GM20431 (cell line): ENCODE results near the gene RLN3.
"Not testable (repeated sequence)": the region's sequence is repeated elsewhere in the genome, so short reads cannot be mapped to it uniquely, and the experiment has no call there.

ENCODE experiments used
- in situ Hi-C: fragments of 300-500 bp; cut with MseI, MboI; formaldehyde crosslinking; loops from one replicate; pipeline ENCODE4 v1.15.0; 2020; ENCODE audit warnings: low sequenced_read_pairs; ENCODE audit not compliant: unreplicated experiment

Gene RLN3

GRCh38 chr19:14015524-14016035, 12.4 kb upstream of the RLN3 start:
- in situ Hi-C loops: no loop called here

- in situ Hi-C loops: no loop called here
Measured at GRCh38 chr19:14019100-14019499, 8.8 kb upstream of the RLN3 start.

GRCh38 chr19:14019739-14020138, 8.2 kb upstream of the RLN3 start:
- in situ Hi-C loops: not testable (repeated sequence)

GRCh38 chr19:14021474-14021873, 6.5 kb upstream of the RLN3 start:
- in situ Hi-C loops: no loop called here

GRCh38 chr19:14022469-14022868, 5.5 kb upstream of the RLN3 start:
- in situ Hi-C loops: no loop called here

GRCh38 chr19:14023404-14024235, 4.3 kb upstream of the RLN3 start:
- in situ Hi-C loops: no loop called here

- in situ Hi-C loops: not testable (repeated sequence)
Measured at GRCh38 chr19:14026652-14027192, 1.2 kb upstream of the RLN3 start.

- in situ Hi-C loops: no loop called here
Measured at GRCh38 chr19:14028901-14029300, 953 bp downstream of the RLN3 start.

GRCh38 chr19:14030997-14031718, 3.2 kb downstream of the RLN3 start:
- in situ Hi-C loops: no loop called here

- in situ Hi-C loops: no loop called here
Measured at GRCh38 chr19:14031719-14032480, 4.0 kb downstream of the RLN3 start, which contains the start of gene IL27RA. Gene IL27RA, plus strand, starts transcription at chr19:14031762. Its CDS starts 111 bp downstream, at chr19:14031873.

GRCh38 chr19:14033946-14034345, 6.0 kb downstream of the RLN3 start:
- in situ Hi-C loops: no loop called here

GRCh38 chr19:14035159-14035558, 7.2 kb downstream of the RLN3 start:
- in situ Hi-C loops: not testable (repeated sequence)

GRCh38 chr19:14035706-14036105, 7.8 kb downstream of the RLN3 start:
- in situ Hi-C loops: no loop called here

- in situ Hi-C loops: no loop called here
Measured at GRCh38 chr19:14039181-14039580, 11.2 kb downstream of the RLN3 start.

- in situ Hi-C loops: loop anchor here (10.0 kb wide), 1 partner anchor 148 kb away; no protein-coding TSS in a partner anchor
Measured at GRCh38 chr19:14042659-14043608, 15.0 kb downstream of the RLN3 start.

GRCh38 chr19:14047866-14048265, 19.9 kb downstream of the RLN3 start:
- in situ Hi-C loops: loop anchor here (10.0 kb wide), 1 partner anchor 153 kb away; no protein-coding TSS in a partner anchor

GRCh38 chr19:14048443-14049153, 20.6 kb downstream of the RLN3 start:
- in situ Hi-C loops: loop anchor here (10.0 kb wide), 1 partner anchor 154 kb away; no protein-coding TSS in a partner anchor

- in situ Hi-C loops: no loop called here
Measured at GRCh38 chr19:14050512-14050911, 22.6 kb downstream of the RLN3 start.
